ENCODE measurements around the gene IFNB1. TPM values are rescaled to one million over a fixed set of nuclear protein-coding genes. Genes with fewer than 3 reads are reported as not detected.

IFNB1 gene
- total RNA-seq, 1 experiment from 2014 or later = not detected

DNA sequence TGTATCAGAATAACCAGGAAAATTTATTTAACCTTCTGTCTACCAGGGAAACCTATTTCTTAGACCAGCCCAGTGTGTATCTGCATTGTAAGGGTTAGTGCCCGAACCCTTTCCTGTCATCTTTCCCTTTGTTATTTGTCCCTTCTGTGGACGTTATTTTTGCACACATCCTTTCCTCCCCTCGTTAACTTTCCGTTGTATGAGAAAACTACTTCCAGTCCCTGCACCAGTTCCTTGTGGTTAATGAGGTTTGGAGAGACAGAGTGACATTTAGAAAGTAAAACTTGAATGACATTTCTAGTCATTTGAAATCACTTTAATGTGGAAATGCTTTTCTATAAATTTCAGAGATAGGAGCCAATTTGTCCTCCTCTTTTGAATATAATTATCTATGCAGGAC lies 4.3 kb upstream of the IFNB1 start:
- CTCF ChIA-PET = interaction anchor here (1.1 kb wide), 1 partner anchor 29 kb away, joined by 6 read pairs; no protein-coding TSS in a partner anchor
- DNase-seq (ENCODE audit: low spot score) (no peak), ATAC-seq (no peak)
- Mint-ChIP-seq H3K4me1 (no peaks in the 10 kb centered on the region), H3K27ac (no peak overlapping the region), H3K9me3 (peaks cover 26% of the 10 kb centered on the region), H3K36me3 (peaks cover 9% of the 10 kb centered on the region), H3K4me3 (no peak overlapping the region), H3K27me3 (ENCODE audit: low read depth) (no peaks in the 10 kb centered on the region)
- TF ChIP-seq, protein P1, sequence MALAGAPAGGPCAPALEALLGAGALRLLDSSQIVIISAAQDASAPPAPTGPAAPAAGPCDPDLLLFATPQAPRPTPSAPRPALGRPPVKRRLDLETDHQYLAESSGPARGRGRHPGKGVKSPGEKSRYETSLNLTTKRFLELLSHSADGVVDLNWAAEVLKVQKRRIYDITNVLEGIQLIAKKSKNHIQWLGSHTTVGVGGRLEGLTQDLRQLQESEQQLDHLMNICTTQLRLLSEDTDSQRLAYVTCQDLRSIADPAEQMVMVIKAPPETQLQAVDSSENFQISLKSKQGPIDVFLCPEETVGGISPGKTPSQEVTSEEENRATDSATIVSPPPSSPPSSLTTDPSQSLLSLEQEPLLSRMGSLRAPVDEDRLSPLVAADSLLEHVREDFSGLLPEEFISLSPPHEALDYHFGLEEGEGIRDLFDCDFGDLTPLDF (CRISPR knock-in tag; IDR thresholded peaks at IDR 0.05) = no peak
- TF ChIP-seq, protein P2, sequence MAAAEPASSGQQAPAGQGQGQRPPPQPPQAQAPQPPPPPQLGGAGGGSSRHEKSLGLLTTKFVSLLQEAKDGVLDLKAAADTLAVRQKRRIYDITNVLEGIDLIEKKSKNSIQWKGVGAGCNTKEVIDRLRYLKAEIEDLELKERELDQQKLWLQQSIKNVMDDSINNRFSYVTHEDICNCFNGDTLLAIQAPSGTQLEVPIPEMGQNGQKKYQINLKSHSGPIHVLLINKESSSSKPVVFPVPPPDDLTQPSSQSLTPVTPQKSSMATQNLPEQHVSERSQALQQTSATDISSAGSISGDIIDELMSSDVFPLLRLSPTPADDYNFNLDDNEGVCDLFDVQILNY (CRISPR knock-in tag; IDR thresholded peaks at IDR 0.05) = no peak
- TF ChIP-seq NR3C1 (CRISPR knock-in tag; conservative IDR thresholded peaks at IDR 0.05; ENCODE audit: low read depth) (no peak), CBFB (CRISPR knock-in tag; IDR thresholded peaks at IDR 0.05; ENCODE audit: low read depth) (no peak), STAT6 (CRISPR knock-in tag; conservative IDR thresholded peaks at IDR 0.05; ENCODE audit: low read depth) (no peak), KAT7 (CRISPR knock-in tag; IDR thresholded peaks at IDR 0.05; ENCODE audit: borderline replicate concordance) (no peak), TCF7 (CRISPR knock-in tag; IDR thresholded peaks at IDR 0.05; ENCODE audit: low read depth) (no peak), ZMAT4 (CRISPR knock-in tag; IDR thresholded peaks at IDR 0.05) (no peak), MYBL2 (CRISPR knock-in tag; IDR thresholded peaks at IDR 0.05) (no peak), GABPB1 (CRISPR knock-in tag; IDR thresholded peaks at IDR 0.05) (no peak), ERG (CRISPR knock-in tag; IDR thresholded peaks at IDR 0.05) (no peak), ZNF423 (CRISPR knock-in tag; IDR thresholded peaks at IDR 0.05) (no peak), IRF2 (CRISPR knock-in tag; IDR thresholded peaks at IDR 0.05; ENCODE audit: borderline replicate concordance, low read depth) (no peak)
- TF ChIP-seq, protein P3, sequence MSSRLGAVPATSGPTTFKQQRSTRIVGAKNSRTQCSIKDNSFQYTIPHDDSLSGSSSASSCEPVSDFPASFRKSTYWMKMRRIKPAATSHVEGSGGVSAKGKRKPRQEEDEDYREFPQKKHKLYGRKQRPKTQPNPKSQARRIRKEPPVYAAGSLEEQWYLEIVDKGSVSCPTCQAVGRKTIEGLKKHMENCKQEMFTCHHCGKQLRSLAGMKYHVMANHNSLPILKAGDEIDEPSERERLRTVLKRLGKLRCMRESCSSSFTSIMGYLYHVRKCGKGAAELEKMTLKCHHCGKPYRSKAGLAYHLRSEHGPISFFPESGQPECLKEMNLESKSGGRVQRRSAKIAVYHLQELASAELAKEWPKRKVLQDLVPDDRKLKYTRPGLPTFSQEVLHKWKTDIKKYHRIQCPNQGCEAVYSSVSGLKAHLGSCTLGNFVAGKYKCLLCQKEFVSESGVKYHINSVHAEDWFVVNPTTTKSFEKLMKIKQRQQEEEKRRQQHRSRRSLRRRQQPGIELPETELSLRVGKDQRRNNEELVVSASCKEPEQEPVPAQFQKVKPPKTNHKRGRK (CRISPR knock-in tag; IDR thresholded peaks at IDR 0.05; ENCODE audit: borderline replicate concordance) = no peak
- TF ChIP-seq, protein P4, sequence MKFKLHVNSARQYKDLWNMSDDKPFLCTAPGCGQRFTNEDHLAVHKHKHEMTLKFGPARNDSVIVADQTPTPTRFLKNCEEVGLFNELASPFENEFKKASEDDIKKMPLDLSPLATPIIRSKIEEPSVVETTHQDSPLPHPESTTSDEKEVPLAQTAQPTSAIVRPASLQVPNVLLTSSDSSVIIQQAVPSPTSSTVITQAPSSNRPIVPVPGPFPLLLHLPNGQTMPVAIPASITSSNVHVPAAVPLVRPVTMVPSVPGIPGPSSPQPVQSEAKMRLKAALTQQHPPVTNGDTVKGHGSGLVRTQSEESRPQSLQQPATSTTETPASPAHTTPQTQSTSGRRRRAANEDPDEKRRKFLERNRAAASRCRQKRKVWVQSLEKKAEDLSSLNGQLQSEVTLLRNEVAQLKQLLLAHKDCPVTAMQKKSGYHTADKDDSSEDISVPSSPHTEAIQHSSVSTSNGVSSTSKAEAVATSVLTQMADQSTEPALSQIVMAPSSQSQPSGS (CRISPR knock-in tag; IDR thresholded peaks at IDR 0.05; ENCODE audit: borderline replicate concordance, low read depth) = no peak
- POLR2A ChIA-PET = interaction anchor here (0.7 kb wide), 1 partner anchor 29 kb away, joined by 3 read pairs; no protein-coding TSS in a partner anchor

DNA sequence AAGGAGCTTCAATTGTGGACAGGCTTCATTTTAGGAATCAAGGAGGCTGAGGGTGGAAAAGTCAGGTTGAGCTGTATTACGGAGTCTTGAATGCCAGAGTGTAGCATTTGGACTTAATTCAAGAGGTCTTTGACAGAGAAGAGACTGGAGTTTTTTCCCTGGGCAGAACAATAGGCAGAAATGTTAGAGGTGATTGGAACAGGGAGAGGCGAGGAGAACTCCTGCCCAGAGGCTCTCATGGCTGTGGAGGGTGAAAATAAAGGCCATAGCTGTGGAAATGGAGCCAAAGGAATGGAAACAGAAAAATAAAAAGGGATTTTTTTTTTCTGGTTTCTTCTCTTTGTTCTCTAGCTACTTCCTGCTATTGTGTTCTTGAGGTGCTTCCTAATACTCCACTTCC lies 3.7 kb upstream of the IFNB1 start:
- Mint-ChIP-seq H3K4me1 (no peaks in the 10 kb centered on the region), H3K27ac (no peak overlapping the region), H3K4me3 (no peak overlapping the region), H3K27me3 (ENCODE audit: low read depth) (no peaks in the 10 kb centered on the region), H3K9me3 (peaks cover 21% of the 10 kb centered on the region), H3K36me3 (peaks cover 3% of the 10 kb centered on the region)
- ATAC-seq = no peak
- TF ChIP-seq OVOL2 (CRISPR knock-in tag; IDR thresholded peaks at IDR 0.05; ENCODE audit: borderline replicate concordance) = no peak
- ChIA-PET POLR2A (interaction anchor here (0.7 kb wide), 1 partner anchor 29 kb away, joined by 3 read pairs; no protein-coding TSS in a partner anchor), CTCF (interaction anchor here (1.1 kb wide), 1 partner anchor 29 kb away, joined by 6 read pairs; no protein-coding TSS in a partner anchor)
- DNase-seq (ENCODE audit: low spot score) = no peak
